Measurements from ENCODE around the gene PLEKHA7. TPM values are rescaled to one million over a fixed set of nuclear protein-coding genes. Genes with fewer than 3 reads are reported as not detected.

The PLEKHA7 gene
- total and polyA plus RNA-seq, 2 of the 8 experiments (the other 6 are each of a cell fraction or from before 2014, with no cell fraction given): 11.4 to 25.6 TPM

GRCh38 chr11:16979703-16980622 lies 34.3 kb downstream of the PLEKHA7 start (continued):
- TF ChIP-seq TAF1 (IDR thresholded peaks at IDR 0.05; ENCODE audit: low read depth, low read length): no peak
